GF-D8 (cell line): ENCODE measurements around the gene FGF4.

Experiments used
- DNase-seq: peaks from one replicate; lab custom pipeline; 2025; lab: John Stamatoyannopoulos, UW

The FGF4 gene

DNA sequence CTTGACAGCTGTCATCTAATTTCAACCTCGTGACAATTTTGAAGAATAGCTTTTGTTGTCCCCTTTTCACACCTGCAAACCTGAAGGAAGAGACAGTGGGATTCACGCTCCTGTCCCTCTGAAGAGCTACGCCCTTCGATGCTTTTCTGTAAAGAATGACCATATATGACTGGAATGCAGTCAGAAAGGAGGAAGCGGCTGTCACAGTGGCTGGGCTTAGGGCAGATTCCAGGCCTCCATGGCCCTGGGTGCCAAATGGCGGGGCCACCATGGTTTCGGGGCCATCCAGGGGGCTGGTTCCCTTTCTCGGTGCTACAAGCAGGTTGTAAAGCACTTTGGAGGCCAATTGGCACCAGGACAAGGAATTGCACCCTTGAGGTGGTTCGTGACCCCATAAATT, 49.1 kb downstream of the FGF4 start:
- no peak for DNase-seq

DNA sequence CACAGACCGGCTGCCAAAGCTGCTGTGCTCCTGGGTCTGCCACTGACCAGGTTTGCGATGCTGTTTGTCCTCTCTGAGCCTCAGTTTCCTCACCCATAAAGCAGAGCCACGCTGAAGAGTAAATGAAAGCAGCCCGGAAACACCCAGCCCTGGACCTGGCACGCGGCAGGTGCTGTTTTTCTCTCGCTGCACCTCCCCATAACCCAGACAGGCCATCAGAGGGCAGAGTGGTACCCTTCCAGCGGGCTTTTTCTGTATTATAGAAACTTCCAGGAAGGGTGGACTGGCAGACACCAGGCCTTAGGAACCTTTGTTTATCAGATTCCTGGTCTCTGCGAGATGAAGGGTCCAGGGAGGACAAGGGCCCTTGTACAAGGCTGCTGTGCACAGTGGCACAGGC, 53.4 kb downstream of the FGF4 start:
- DNase-seq = no peak

DNA sequence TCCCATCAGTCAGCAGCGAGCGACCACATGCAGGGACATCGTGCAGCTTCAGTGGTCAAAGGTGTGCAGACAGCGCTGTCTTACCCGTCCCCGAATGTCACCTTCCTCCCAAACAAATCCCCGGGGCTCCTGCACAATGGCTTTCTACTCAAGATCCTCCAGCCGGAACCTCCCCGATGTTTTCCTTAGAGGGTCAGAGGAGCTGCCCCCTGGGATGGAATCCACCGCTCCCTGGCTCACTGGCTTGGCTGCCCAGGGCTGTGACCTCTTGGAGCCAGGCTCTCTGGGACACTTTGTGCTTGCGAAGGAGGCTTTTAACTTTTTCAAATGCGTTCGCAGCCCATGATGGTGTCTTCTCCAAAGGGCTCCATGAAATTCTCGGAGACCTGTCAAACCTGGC, 54.0 kb downstream of the FGF4 start:
- no peak for DNase-seq
